DND-41 (cell line): ENCODE measurements around the gene KIRREL3.

ENCODE experiments used
- ATAC-seq: fragments of 200-7000 bp; cut with Tn5 transposase; 3 replicates; pipeline ENCODE4 v1.9.1; 2021; ENCODE audit warnings: low read depth; ENCODE audit not compliant: insufficient read depth
- DNase-seq: peaks from one replicate; pipeline ENCODE4 v3.0.0-alpha.2; 2020
- H2AFZ ChIP-seq: 2 replicates; pipeline ENCODE4 v1.6.0; 2012; ENCODE audit warnings: low read depth, low read length
- H3K27ac ChIP-seq: 2 replicates; pipeline ENCODE4 v1.5.1; 2012; ENCODE audit warnings: low read length, inconsistent platforms
- H3K27me3 ChIP-seq: fragments of 200-600 bp; sonication (generic); 2 replicates; pipeline ENCODE4 v1.6.0; 2012; ENCODE audit warnings: low read length, mild to moderate bottlenecking, inconsistent platforms; ENCODE audit not compliant: insufficient read depth, poor library complexity
- H3K36me3 ChIP-seq: 2 replicates; pipeline ENCODE4 v1.5.1; 2012; ENCODE audit warnings: low read length, inconsistent platforms; ENCODE audit not compliant: insufficient read depth
- H3K4me1 ChIP-seq: 2 replicates; pipeline ENCODE4 v1.5.1; 2012; ENCODE audit warnings: mild to moderate bottlenecking, low read length; ENCODE audit not compliant: insufficient read depth
- H3K4me2 ChIP-seq: 2 replicates; pipeline ENCODE4 v1.6.0; 2012; ENCODE audit warnings: mild to moderate bottlenecking, moderate library complexity, low read length, inconsistent platforms; ENCODE audit not compliant: insufficient read depth
- H3K4me3 ChIP-seq, 2 experiments: fragments of 200-600 bp in 1 of 2; shearing (Covaris generic) in 1 of 2; 2 replicates each; pipeline ENCODE4 v1.5.1; 2012 to 2016; ENCODE audit warnings: inconsistent platforms in 2 of 2, low read length in 2 of 2, mild to moderate bottlenecking in 2 of 2, low read depth in 1 of 2, moderate library complexity in 1 of 2
- H3K79me2 ChIP-seq: 2 replicates; pipeline ENCODE4 v1.6.0; 2012; ENCODE audit warnings: low read length, inconsistent platforms; ENCODE audit not compliant: insufficient read depth
- H3K9ac ChIP-seq: 2 replicates; pipeline ENCODE4 v1.6.0; 2012; ENCODE audit warnings: low read depth, mild to moderate bottlenecking, inconsistent platforms, low read length, moderate library complexity
- H3K9me3 ChIP-seq: 2 replicates; pipeline ENCODE4 v1.5.1; 2012; ENCODE audit warnings: low read length, moderate library complexity, mild to moderate bottlenecking, inconsistent platforms; ENCODE audit not compliant: insufficient read depth, severe bottlenecking
- H4K20me1 ChIP-seq: 2 replicates; pipeline ENCODE4 v1.6.0; 2012; ENCODE audit warnings: low read length; ENCODE audit not compliant: insufficient read depth
- CTCF ChIP-seq: IDR thresholded peaks from 2 replicates; pipeline ENCODE4 v1.5.1; 2012; ENCODE audit warnings: borderline replicate concordance, low read length, moderate library complexity, mild to moderate bottlenecking; ENCODE audit not compliant: poor library complexity, severe bottlenecking; ENCODE audit errors: extremely low read depth
- EZH2 ChIP-seq: IDR thresholded peaks from 3 replicates; pipeline ENCODE4 v1.6.1; 2012; ENCODE audit warnings: borderline replicate concordance, low read depth, mild to moderate bottlenecking, moderate library complexity, low read length, inconsistent platforms; ENCODE audit not compliant: severe bottlenecking

The KIRREL3 gene

GRCh38 chr11:126597041-126597440, 403.5 kb downstream of the KIRREL3 start:
- Histone ChIP-seq H2AFZ (no peak overlapping the region), H3K79me2 (no peaks in the 10 kb centered on the region), H3K9me3 (no peaks in the 10 kb centered on the region), H3K9ac (no peak overlapping the region), H3K4me1 (no peaks in the 10 kb centered on the region), H4K20me1 (0 out of 2 replicates have a peak, but pooled peaks cover 2% of the 10 kb centered on the region), H3K36me3 (no peaks in the 10 kb centered on the region), H3K27me3 (peaks cover 4% of the 10 kb centered on the region), H3K4me3 (no peak overlapping the region), H3K27ac (no peak overlapping the region), H3K4me2 (no peak overlapping the region)
- TF ChIP-seq CTCF = no peak
- TF ChIP-seq EZH2 = no peak
- ATAC-seq = no peak
- no peak for DNase-seq

- H3K79me2 ChIP-seq = no peaks in the 10 kb centered on the region
- H3K36me3 ChIP-seq = no peaks in the 10 kb centered on the region
- no peaks in the 10 kb centered on the region for H3K9me3 ChIP-seq
- no peak overlapping the region for H3K9ac ChIP-seq
- 0 out of 2 replicates have a peak, but pooled peaks cover 2% of the 10 kb centered on the region for H4K20me1 ChIP-seq
- ATAC-seq (no peak), DNase-seq (no peak)
- no peak overlapping the region for H3K27ac ChIP-seq
- TF ChIP-seq CTCF (no peak), EZH2 (no peak)
- no peak overlapping the region for H2AFZ ChIP-seq
- no peak overlapping the region for H3K4me2 ChIP-seq
- no peaks in the 10 kb centered on the region for H3K4me1 ChIP-seq
- no peak overlapping the region for H3K4me3 ChIP-seq
- peaks cover 4% of the 10 kb centered on the region for H3K27me3 ChIP-seq
Observed at GRCh38 chr11:126596474-126596873, 404.1 kb downstream of the KIRREL3 start.

DNA sequence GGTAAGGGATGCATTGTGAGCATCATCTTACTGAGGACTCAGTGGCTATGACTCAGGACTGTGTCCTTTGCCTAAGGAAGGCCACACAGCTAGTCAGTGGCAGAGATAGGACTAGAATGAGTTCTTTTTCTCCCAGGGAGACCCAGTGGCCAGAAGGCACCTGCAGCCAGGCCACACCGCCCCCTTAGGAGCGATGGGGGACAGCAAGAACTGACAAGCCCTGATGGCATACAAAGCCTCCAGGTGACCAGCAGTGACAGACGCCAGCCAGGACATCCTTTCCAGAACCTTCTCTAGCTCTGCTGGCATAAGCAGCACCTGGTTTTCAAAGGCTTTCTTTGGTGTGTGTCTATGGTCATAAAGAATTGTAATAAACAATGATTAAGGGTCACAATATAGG, 405.0 kb downstream of the KIRREL3 start:
- Histone ChIP-seq H3K9me3 (no peaks in the 10 kb centered on the region), H3K4me1 (no peaks in the 10 kb centered on the region), H3K27me3 (peaks cover 4% of the 10 kb centered on the region), H3K4me3 (no peak overlapping the region), H3K36me3 (no peaks in the 10 kb centered on the region), H2AFZ (no peak overlapping the region), H4K20me1 (0 out of 2 replicates have a peak, but pooled peaks cover 2% of the 10 kb centered on the region), H3K4me2 (no peak overlapping the region), H3K79me2 (no peaks in the 10 kb centered on the region), H3K27ac (no peak overlapping the region), H3K9ac (no peak overlapping the region)
- no peak for ATAC-seq
- DNase-seq = no peak
- no peak for TF ChIP-seq CTCF
- no peak for TF ChIP-seq EZH2

DNA sequence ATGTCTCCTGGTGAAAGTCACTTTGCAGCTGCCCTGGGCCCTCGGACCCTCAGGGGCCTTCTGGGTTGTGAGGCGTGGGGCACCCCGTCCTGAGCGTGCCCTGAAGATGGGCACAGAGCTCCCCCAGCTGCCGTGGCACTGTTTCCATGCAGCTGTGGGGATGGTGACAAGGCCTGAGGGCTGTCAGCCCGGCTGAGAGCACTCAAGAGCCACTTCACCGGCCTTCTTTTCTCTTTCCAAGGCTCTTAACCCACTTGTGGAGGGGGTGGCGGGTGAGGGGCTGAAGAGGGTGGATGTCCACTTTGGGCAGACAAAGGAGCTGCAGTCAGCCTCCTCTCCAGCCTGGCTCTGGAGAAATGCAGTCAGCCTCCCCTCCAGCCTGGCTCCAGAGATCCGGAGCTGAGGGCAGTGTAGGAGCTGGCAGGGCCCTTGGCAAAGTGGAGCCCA, 405.6 kb downstream of the KIRREL3 start:
- no peak overlapping the region for H3K4me2 ChIP-seq
- H3K4me1 ChIP-seq = no peaks in the 10 kb centered on the region
- ATAC-seq = no peak
- no peak overlapping the region for H3K9ac ChIP-seq
- H3K27ac ChIP-seq = no peak overlapping the region
- H3K27me3 ChIP-seq = peaks cover 4% of the 10 kb centered on the region
- no peaks in the 10 kb centered on the region for H3K36me3 ChIP-seq
- H4K20me1 ChIP-seq = 0 out of 2 replicates have a peak, but pooled peaks cover 2% of the 10 kb centered on the region
- no peak for TF ChIP-seq EZH2
- no peaks in the 10 kb centered on the region for H3K79me2 ChIP-seq
- DNase-seq = no peak
- no peak overlapping the region for H3K4me3 ChIP-seq
- no peak overlapping the region for H2AFZ ChIP-seq
- no peaks in the 10 kb centered on the region for H3K9me3 ChIP-seq
